ENCODE measurements around the gene CLDN9.

CLDN9 gene

GRCh38 chr16:3012828-3013420 is at the start of gene CLDN9:
Gene CLDN9 (plus strand): TSS chr16:3012923. CDS start chr16:3013363, 440 bp downstream.
- no peak for DNase-seq

GRCh38 chr16:2963074-2963722 is 49.5 kb upstream of the CLDN9 start:
- DNase-seq: no peak

GRCh38 chr16:2963723-2964474 is 48.8 kb upstream of the CLDN9 start, which contains the start of gene KREMEN2:
Gene KREMEN2 (plus strand): TSS chr16:2964275. CDS start chr16:2964521, 246 bp downstream.
- no peak for DNase-seq

GRCh38 chr16:2964475-2965336 is 48.0 kb upstream of the CLDN9 start:
- DNase-seq: peak in 1 of 2 donors; percentile 52

GRCh38 chr16:2966043-2966807 is 46.5 kb upstream of the CLDN9 start:
- no peak for DNase-seq

DNA sequence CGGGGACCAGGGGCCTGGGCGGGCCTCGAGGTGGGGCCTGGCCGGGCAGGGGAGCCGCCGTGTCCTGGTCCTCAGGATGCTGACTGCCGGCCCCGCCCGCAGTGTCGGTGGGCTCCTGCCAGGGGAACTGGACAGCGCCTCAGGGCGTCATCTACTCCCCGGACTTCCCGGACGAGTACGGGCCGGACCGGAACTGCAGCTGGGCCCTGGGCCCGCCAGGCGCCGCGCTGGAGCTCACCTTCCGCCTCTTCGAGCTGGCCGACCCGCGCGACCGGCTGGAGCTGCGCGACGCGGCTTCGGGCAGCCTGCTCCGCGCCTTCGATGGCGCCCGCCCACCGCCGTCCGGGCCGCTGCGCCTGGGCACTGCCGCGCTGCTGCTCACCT is 45.9 kb upstream of the CLDN9 start:
- no peak for DNase-seq

DNA sequence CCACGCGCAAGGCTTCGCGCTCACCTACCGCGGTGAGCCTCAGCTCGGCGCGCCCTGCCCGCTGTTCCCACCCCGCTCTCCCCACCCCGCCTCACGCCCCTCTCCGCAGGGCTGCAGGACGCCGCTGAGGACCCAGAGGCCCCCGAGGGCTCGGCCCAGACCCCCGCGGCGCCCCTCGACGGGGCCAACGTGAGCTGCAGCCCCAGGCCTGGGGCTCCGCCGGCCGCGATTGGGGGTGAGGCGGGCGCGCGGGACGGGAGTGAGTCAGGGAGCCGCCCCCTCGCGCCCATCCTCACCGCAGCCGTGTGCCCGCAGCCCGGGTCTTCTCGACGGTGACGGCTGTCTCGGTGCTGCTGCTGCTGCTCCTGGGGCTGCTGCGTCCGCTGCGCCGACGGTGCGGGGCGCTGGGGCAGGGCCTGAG is 45.5 kb upstream of the CLDN9 start:
- no peak for DNase-seq

GRCh38 chr16:2967721-2968161 is 45.0 kb upstream of the CLDN9 start:
- DNase-seq: no peak

DNA sequence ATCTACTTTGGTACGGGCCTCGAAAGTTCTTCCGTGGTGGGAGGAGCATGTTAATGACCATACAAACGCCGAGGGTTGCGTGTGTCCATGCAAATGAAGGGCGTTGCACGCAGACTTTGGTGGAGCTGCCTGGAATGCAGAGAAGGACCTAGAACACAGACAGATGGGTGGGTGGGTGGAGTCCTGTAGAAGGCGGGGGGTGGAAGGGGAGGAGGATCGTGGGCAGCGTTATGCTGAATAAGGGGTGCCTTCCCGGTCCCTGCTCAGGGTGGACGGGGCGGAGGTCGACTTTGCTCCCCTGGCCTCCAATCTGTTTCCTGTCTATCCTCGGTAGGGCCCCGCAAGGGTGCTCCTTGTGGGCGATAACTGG is 44.4 kb upstream of the CLDN9 start:
- DNase-seq: no peak

GRCh38 chr16:2968738-2969544 is 43.8 kb upstream of the CLDN9 start, which contains the start of gene PAQR4:
Gene PAQR4 (plus strand): TSS chr16:2969348. CDS start chr16:2969675, 327 bp downstream.
- peak; percentile 73 to 87 for DNase-seq

DNA sequence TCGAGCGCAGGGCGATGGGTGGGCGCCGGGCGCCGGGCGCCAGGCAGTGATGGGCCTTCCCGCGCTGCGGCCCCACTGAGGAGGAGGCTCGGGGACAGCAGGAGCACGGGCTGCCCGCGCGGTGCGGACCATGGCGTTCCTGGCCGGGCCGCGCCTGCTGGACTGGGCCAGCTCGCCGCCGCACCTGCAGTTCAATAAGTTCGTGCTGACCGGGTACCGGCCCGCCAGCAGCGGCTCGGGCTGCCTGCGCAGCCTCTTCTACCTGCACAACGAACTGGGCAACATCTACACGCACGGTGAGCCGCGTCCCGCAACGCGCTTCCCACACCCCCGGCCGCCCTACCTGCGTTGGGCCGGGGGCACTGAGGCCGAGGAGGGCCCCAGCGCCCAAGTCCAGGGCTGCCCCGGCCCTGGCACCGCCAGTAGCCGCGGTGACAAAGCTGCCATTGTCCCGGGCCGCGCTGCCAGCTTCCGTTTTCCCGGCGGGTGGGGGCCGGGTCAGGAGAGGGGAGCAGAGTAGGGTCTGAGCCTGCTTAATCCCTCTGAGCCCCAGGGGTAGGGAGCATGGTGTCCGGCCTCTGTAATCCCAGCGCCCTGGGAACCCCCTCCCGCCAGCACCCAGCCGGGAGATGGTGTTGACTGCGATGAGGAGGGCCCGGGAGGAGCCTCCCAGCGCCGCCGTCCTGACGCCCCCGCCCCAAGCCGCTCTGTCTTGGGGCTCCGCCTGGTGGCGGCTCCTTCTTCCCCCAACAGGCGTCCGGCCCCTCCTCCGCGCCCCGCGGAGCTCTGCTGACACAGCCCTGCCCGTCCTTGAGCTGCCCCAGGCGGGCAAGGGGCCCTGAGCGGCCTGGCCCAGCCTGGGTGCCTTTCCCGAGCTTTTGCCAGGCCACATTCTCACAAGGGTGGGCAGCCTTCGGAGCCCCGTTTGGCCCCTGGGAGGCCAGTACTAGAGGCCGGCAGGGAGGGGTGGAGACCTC is 42.9 kb upstream of the CLDN9 start:
- DNase-seq: peak; percentile 79 to 81

DNA sequence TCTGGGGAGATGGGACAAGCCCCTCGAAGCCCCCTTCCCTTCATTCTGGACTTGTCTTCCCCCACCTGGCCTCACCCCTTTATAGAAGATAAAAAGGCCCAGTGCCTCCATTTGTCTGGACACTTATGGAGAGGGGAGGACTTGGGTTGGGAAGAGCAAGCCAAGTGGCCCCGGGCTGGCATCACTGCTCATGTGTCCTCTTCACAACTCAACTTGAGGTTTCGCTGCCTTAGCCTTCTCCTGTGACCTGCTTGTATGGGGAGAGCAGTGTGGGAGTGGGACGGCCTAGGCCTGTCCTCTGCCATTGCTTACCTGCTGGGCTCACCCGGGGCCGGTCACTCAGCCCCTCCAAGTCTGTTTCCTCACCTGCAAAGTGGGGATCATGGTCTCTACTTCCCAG is 42.2 kb upstream of the CLDN9 start:
- no peak for DNase-seq

- DNase-seq: no peak
Measured at GRCh38 chr16:2971134-2971984, 41.4 kb upstream of the CLDN9 start.

DNA sequence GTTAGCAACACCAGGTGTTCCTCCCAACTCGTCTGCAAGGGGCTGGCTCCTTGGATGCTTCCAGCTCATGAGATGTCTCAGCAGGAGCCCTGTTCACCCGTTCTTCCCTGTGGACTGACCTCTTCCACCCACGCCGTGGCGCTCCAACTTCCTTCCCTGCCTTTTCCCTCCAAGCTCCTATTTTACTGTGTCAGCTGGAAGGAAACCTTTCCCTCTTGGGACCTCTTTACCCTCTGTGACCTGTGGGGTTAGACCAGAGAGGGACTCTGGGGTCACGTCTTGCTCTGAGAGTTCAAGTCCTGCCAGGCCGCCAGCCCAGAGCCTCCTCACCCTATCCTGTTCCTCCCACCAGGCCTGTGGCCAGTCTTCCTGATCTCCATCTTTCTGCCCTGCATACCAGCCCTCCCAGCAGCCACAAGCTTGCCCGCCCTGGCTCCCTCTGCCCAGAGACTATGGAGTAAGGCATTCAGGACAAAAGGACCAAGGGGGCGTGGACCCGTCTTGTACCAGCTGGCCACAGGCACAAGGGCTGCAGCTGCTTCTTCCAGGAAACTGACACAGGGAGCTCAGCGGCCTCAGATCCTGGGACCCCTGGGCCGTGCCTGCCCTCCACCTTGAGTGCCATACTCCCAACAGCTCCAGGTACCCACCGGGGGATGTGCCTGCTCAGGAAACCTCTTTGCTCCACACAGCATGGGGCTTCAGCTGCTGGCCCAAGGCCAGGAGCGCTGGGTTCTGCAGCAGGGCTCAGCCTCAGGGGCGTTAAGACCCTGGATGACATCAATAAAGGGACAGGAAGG is 40.5 kb upstream of the CLDN9 start:
- no peak for DNase-seq

DNA sequence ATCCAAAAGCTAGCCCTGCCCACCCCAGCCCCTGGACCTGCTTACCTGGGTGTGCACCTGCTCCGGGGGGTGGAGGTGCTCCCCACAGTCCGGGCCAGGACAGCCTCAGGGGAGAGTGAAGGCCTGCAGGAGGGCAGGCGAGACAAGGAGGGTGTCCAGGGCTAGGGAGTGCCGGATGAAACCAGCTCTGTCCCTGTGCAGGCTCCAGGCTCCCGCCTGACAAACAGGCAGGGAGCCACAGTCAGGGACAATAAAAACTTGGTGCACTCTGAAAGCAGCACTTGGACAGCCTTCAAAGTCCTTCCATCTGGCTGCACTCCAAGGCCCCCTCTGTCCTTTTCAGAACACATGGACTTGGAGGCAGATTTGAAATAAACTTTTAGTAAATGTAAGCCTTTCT is 39.6 kb upstream of the CLDN9 start:
- DNase-seq: no peak

GRCh38 chr16:2973605-2974318 is 39.0 kb upstream of the CLDN9 start:
- no peak for DNase-seq

DNA sequence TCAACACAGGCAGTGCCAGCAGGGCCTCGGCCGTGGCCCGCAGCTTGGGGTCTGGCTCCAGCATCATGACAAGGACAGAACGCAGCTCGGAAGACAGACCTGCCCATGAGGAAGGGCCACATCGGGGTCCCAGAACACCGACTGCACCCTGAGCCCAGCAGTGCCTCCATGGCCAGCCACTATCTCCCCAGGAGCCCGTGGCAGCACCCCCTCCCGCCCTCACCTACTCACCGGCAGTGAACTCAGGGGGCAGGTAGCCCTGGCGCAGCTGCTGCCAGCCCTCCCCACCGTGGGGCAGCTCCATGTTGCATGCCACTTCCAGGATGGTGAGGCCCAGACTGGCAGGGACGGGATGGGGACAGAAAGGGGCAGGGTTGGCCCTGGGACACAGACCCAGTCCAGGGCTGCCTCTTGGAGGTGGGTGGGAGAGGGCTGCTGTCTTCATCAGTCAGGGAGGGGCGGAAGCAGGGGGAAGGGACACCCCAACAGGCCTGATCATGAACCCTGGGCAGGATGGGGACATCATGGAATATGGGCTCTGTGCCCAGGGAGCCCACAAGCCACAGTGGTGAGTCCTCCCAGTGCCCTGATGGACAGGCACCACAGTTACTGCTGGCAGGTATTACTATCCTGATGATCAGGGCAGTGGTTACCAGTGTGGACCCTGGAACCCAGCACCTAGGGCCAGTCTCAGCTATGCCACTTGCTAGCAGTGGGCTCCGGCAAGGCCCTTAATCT is 38.2 kb upstream of the CLDN9 start:
- no peak for DNase-seq

All from stimulated activated CD4-positive, alpha-beta T cell treated with anti-CD3 and anti-CD28 coated beads, Interleukin-2, amount 100 ng/mL, for 48 hours (primary cell).